CD14-positive monocyte (primary cell): ENCODE results near the gene DAPK1. TPM values are rescaled to one million over a fixed set of nuclear protein-coding genes. Genes with fewer than 3 reads are reported as not detected.
A peak's percentile ranks its signal among the peaks of the same experiment; 100 is the strongest.

ENCODE experiments used
- DNase-seq, 3 donors: peaks; one replicate each; pipeline ENCODE4 v3.0.0-alpha.2; 2011 to 2022
- H2AFZ ChIP-seq: 2 replicates; pipeline ENCODE4 v1.6.0; 2012; ENCODE audit warnings: mild to moderate bottlenecking, low read depth, low read length, inconsistent platforms; ENCODE audit not compliant: insufficient read depth, poor library complexity, severe bottlenecking
- H3K27ac ChIP-seq, 2 donors: 1 replicate in 1 of 2; 2 replicates in 1 of 2; pipeline ENCODE4 v1.5.1; 2012 to 2013; ENCODE audit warnings: low read length in 2 of 2, control low read depth in 1 of 2, inconsistent platforms in 1 of 2, low read depth in 1 of 2, mild to moderate bottlenecking in 1 of 2
- H3K27me3 ChIP-seq, 2 donors: one replicate each; pipeline versions ENCODE4 v1.6.0 to v1.6.1; 2011 to 2013; ENCODE audit warnings: low read length in 2 of 2; ENCODE audit not compliant: control insufficient read depth in 2 of 2, insufficient read depth in 2 of 2
- H3K36me3 ChIP-seq, 2 donors: replicated peaks in 1 of 2; 1 replicate in 1 of 2; 2 replicates in 1 of 2; pipeline versions ENCODE4 v1.5.1 to v1.6.1; 2012 to 2013; ENCODE audit warnings: low read length in 2 of 2, control low read depth in 1 of 2, inconsistent platforms in 1 of 2, mild to moderate bottlenecking in 1 of 2; ENCODE audit not compliant: insufficient read depth in 2 of 2, control insufficient read depth in 1 of 2
- H3K4me1 ChIP-seq, 2 donors: 1 replicate in 1 of 2; 2 replicates in 1 of 2; pipeline versions ENCODE4 v1.5.1 to v1.6.1; 2012 to 2013; ENCODE audit warnings: low read length in 2 of 2, control low read depth in 1 of 2, inconsistent platforms in 1 of 2, mild to moderate bottlenecking in 1 of 2, moderate library complexity in 1 of 2; ENCODE audit not compliant: insufficient read depth in 2 of 2, control insufficient read depth in 1 of 2
- H3K4me2 ChIP-seq: replicated peaks from 2 replicates; pipeline ENCODE3; 2012; ENCODE audit warnings: low read length, moderate library complexity, mild to moderate bottlenecking; ENCODE audit not compliant: poor library complexity, severe bottlenecking; ENCODE audit errors: extremely low read depth
- H3K4me3 ChIP-seq, 3 experiments: fragments of 200-600 bp in 1 of 3; sonication (generic) in 1 of 3; replicated peaks in 1 of 3; 1 replicate in 2 of 3; 2 replicates in 1 of 3; pipeline ENCODE4 v1.5.1; 2011 to 2013; ENCODE audit warnings: low read length in 3 of 3, mild to moderate bottlenecking in 3 of 3, control low read depth in 2 of 3, low read depth in 2 of 3, inconsistent platforms in 1 of 3, moderate library complexity in 1 of 3
- H3K79me2 ChIP-seq: 2 replicates; pipeline ENCODE4 v1.6.0; 2012; ENCODE audit warnings: mild to moderate bottlenecking, control low read depth, inconsistent platforms, low read length, moderate library complexity; ENCODE audit not compliant: insufficient read depth
- H3K9ac ChIP-seq: 2 replicates; pipeline ENCODE4 v1.6.0; 2017; ENCODE audit warnings: low read length, mild to moderate bottlenecking; ENCODE audit not compliant: insufficient read depth, poor library complexity, severe bottlenecking
- H3K9me3 ChIP-seq, 2 donors: replicated peaks in 1 of 2; 1 replicate in 1 of 2; 2 replicates in 1 of 2; pipeline versions ENCODE4 v1.5.1 to v1.6.1; 2012 to 2013; ENCODE audit warnings: low read length in 2 of 2, control low read depth in 1 of 2; ENCODE audit not compliant: control insufficient read depth in 1 of 2, insufficient read depth in 1 of 2
- H4K20me1 ChIP-seq: 2 replicates; pipeline ENCODE4 v1.6.0; 2012; ENCODE audit warnings: mild to moderate bottlenecking, low read length, control low read depth, moderate library complexity; ENCODE audit not compliant: insufficient read depth
- H3K27ac Mint-ChIP-seq, 7 donors: one replicate each; pipeline ENCODE4 v1.8.0; 2020; ENCODE audit warnings: mild to moderate bottlenecking in 7 of 7, mixed read lengths in 7 of 7, moderate library complexity in 6 of 7, inconsistent platforms in 2 of 7
- H3K27me3 Mint-ChIP-seq, 3 donors: one replicate each; pipeline ENCODE4 v1.8.0; 2021 to 2022; ENCODE audit warnings: low read depth in 3 of 3, mild to moderate bottlenecking in 3 of 3, mixed read lengths in 3 of 3, moderate library complexity in 3 of 3, inconsistent platforms in 1 of 3
- H3K36me3 Mint-ChIP-seq, 2 donors: one replicate each; pipeline ENCODE4 v1.8.0; 2020; ENCODE audit warnings: mixed read lengths in 2 of 2, inconsistent platforms in 1 of 2, mild to moderate bottlenecking in 1 of 2
- H3K4me1 Mint-ChIP-seq: one replicate; pipeline ENCODE4 v1.8.0; 2020; ENCODE audit warnings: mild to moderate bottlenecking, mixed read lengths
- H3K4me3 Mint-ChIP-seq, 2 donors: one replicate each; pipeline ENCODE4 v1.8.0; 2020; ENCODE audit warnings: mild to moderate bottlenecking in 2 of 2, mixed read lengths in 2 of 2, moderate library complexity in 1 of 2
- H3K9me3 Mint-ChIP-seq, 7 donors: one replicate each; pipeline ENCODE4 v1.8.0; 2020 to 2022; ENCODE audit warnings: mixed read lengths in 7 of 7, mild to moderate bottlenecking in 6 of 7, moderate library complexity in 6 of 7, inconsistent platforms in 2 of 7
- CTCF ChIP-seq: fragments of 200-600 bp; IDR thresholded peaks from one replicate; pipeline ENCODE4 v1.8.0; 2022; ENCODE audit warnings: antibody characterized with exemption, mild to moderate bottlenecking
- WGBS: methylation state at CpG from one replicate; pipeline ENCODE4 v1.1.5; 2013; ENCODE audit warnings: missing lambda C conversion rate; ENCODE audit not compliant: insufficient coverage; 5-methylcytosine and 5-hydroxymethylcytosine counted together
- intact Hi-C, 2 donors: fragments of 100-400 bp; cut with micrococcal nuclease; formaldehyde crosslinking; loops; one replicate each; pipeline versions ENCODE4 v1.15.0 to v1.15.1; 2023
- polyA plus RNA-seq, 3 donors: library from polyadenylated mRNA; depleted of rRNA in 1 of 3; unstranded in 2 of 3; stranded (reverse) in 1 of 3; fragments of 300-500 nt in 2 of 3; fragments of >200 nt in 1 of 3; fragmentation: Illumina TruSeq in 2 of 3; gene quantifications; 1 replicate in 2 of 3; 2 replicates in 1 of 3; pipeline ENCODE4 v1.2.3, GENCODE V29; 2012 to 2021

DAPK1 gene
- polyA plus RNA-seq, 3 donors = 24.1 to 102 (median 44.4) TPM

- Mint-ChIP-seq H3K27me3 (peaks cover 0 to 5% (median 0%) of the 10 kb centered on the region in 3 donors), H3K4me3 (no peak overlapping the region), H3K4me1 (peaks cover 81% of the 10 kb centered on the region), H3K36me3 (peaks cover 60 to 79% of the 10 kb centered on the region in 2 donors), H3K9me3 (peaks cover 9 to 32% (median 26%) of the 10 kb centered on the region in 7 donors), H3K27ac (peak overlapping the region in 6 of 7 donors; percentile 31 to 86 (median 57))
- peaks cover 7% of the 10 kb centered on the region for H3K79me2 ChIP-seq
- DNase-seq = no peak
- no peaks in the 10 kb centered on the region for H4K20me1 ChIP-seq
- peak overlapping the region in 1 of 2 donors; percentile 65 for H3K27ac ChIP-seq
- H3K4me2 ChIP-seq = no peak overlapping the region
- WGBS = 100% methylated on average over 1 of the region's 5 CpGs
- peaks cover 9 to 55% of the 10 kb centered on the region in 2 donors for H3K36me3 ChIP-seq
- H3K4me3 ChIP-seq = no peak overlapping the region
- intact Hi-C loops = loop anchor here (10.0 kb wide), 2 partner anchors 55 to 205 kb away; no protein-coding TSS in a partner anchor
- no peak for TF ChIP-seq CTCF
- peaks cover 56 to 75% of the 10 kb centered on the region in 2 donors for H3K4me1 ChIP-seq
- H3K9ac ChIP-seq = no peak overlapping the region
- H3K9me3 ChIP-seq = peaks cover 18 to 21% of the 10 kb centered on the region in 2 donors
- H2AFZ ChIP-seq = no peak overlapping the region
- H3K27me3 ChIP-seq = no peaks in the 10 kb centered on the region
These were observed 111.8 kb downstream of the DAPK1 start for GRCh38 chr9:87609486-87609885.

- TF ChIP-seq CTCF = no peak
- intact Hi-C loops = loop anchor here (5.0 to 10.0 kb wide), 5 partner anchors 53 to 113 kb away; partner anchors contain the start of gene DAPK1 (in 1 of the 2)
- Histone ChIP-seq H3K9me3 (peaks cover 18 to 21% of the 10 kb centered on the region in 2 donors), H3K4me3 (no peak overlapping the region), H3K4me1 (peaks cover 59 to 78% of the 10 kb centered on the region in 2 donors), H3K79me2 (peaks cover 11% of the 10 kb centered on the region), H3K27me3 (no peaks in the 10 kb centered on the region), H2AFZ (no peak overlapping the region), H3K27ac (peak overlapping the region in 1 of 2 donors; percentile 65), H4K20me1 (no peaks in the 10 kb centered on the region), H3K9ac (no peak overlapping the region), H3K36me3 (peaks cover 3 to 46% of the 10 kb centered on the region in 2 donors), H3K4me2 (no peak overlapping the region)
- Mint-ChIP-seq H3K4me3 (no peak overlapping the region), H3K9me3 (peaks cover 9 to 26% (median 25%) of the 10 kb centered on the region in 7 donors), H3K27ac (peak overlapping the region in 3 of 7 donors; percentile 21 to 86 (median 54)), H3K4me1 (peaks cover 81% of the 10 kb centered on the region), H3K36me3 (peaks cover 52 to 75% of the 10 kb centered on the region in 2 donors), H3K27me3 (peaks cover 0 to 1% (median 0%) of the 10 kb centered on the region in 3 donors)
- WGBS = 92% methylated on average over 10 of the region's 12 CpGs
- DNase-seq = no peak
These were observed 112.8 kb downstream of the DAPK1 start for GRCh38 chr9:87610200-87611155.
